ENCODE measurements around the gene MTMR12.
A peak's percentile ranks its signal among the peaks of the same experiment; 100 is the strongest.
"Not testable (repeated sequence)": the region's sequence is repeated elsewhere in the genome, so short reads cannot be mapped to it uniquely, and the experiment has no call there.

MTMR12 gene

DNA sequence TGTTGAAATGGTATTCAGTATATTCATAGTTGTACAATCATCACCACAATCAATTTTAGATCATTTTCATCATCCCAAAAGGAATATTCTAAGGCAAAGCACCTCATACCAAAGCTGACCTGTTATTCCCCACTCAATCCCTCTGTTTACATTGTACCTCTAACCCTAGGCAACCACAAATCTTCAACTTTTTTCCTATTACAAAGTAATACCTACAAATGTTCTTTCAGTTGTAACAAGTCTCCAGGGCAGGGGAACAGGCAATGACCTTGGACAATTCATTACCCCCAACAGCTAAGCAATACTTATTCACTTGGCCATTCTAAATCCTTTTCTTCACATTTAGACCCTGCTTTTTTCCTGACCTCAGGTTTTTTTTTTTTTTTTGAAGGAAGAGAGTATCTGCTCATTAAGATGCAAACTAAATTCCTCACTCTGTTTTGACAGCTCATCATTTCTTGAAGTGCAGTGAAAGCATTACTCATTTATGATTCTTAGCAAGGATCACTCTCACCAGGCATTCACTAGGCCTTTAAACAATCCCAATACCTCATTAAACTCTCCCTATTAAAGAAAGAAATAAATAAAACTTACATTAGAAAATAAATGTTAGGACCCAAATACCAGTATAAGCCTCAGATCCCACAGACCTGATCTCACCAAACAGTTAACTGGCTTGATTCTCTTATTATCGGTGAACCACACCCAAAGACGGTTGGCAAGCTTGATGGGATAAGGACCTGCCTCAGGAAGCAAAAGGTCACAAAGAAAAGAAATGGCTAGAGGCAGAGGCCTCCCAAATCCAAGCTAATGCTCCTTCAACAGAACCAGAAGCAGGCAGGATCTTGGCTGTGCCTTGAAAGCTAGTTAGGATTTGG is 15.3 kb downstream of the MTMR12 start:
- DNase-seq = no peak

DNA sequence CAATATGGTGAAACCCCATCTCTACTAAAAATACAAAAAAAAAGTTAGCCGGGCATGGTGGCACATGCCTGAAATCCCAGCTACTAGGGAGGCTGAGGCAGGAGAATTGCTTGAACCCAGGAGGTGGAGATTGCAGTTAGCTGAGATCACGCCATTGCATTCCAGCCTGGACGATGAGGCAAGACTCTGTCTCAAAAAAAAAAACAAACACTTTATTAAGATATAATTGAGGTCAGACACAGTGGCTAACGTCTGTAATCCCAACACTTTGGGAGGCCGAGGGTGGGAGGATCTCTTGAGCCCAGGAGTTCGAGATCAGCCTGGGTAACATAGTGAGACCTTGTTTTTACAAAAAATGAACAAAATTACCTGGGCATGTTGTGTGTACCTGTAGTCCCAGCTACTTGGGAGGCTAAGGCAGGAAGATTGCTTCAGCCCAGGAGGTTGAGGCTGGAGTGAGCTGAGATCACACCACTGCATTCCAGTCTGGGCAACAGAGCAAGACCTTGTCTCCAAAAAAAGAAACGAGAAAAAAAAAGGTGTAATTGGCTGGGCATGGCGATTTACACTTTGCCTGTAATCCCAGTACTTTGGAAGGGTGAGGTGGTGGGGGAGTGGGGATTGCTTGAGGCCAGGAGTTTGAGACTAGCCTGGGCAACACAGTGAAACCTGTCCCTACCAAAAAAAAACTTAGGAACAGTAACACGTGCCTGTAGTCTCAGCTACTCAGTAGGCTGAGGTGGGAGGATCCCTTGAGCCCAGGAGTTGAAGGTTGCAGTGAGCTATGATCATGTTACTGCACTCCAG is 16.6 kb downstream of the MTMR12 start:
- DNase-seq = not testable (repeated sequence)

GRCh38 chr5:32291591-32291990 is 21.1 kb downstream of the MTMR12 start:
- DNase-seq = no peak

- DNase-seq = no peak
Measured at GRCh38 chr5:32290922-32291321, 21.8 kb downstream of the MTMR12 start.

- not testable (repeated sequence) for DNase-seq
Measured at GRCh38 chr5:32290501-32290900, 22.2 kb downstream of the MTMR12 start.

GRCh38 chr5:32289986-32290385 is 22.8 kb downstream of the MTMR12 start:
- DNase-seq = not testable (repeated sequence)

- DNase-seq = not testable (repeated sequence)
Measured at GRCh38 chr5:32288135-32288534, 24.6 kb downstream of the MTMR12 start.

- DNase-seq = not testable (repeated sequence)
Measured at GRCh38 chr5:32287525-32287924, 25.2 kb downstream of the MTMR12 start.

- DNase-seq = no peak
Measured at GRCh38 chr5:32285510-32286138, 27.1 kb downstream of the MTMR12 start.

- DNase-seq = no peak
Measured at GRCh38 chr5:32283539-32284377, 29.0 kb downstream of the MTMR12 start.

- no peak for DNase-seq
Measured at GRCh38 chr5:32283061-32283460, 29.7 kb downstream of the MTMR12 start.

- no peak for DNase-seq
Measured at GRCh38 chr5:32282633-32283032, 30.1 kb downstream of the MTMR12 start.

GRCh38 chr5:32281378-32282133 is 31.2 kb downstream of the MTMR12 start:
- DNase-seq = not testable (repeated sequence)

DNA sequence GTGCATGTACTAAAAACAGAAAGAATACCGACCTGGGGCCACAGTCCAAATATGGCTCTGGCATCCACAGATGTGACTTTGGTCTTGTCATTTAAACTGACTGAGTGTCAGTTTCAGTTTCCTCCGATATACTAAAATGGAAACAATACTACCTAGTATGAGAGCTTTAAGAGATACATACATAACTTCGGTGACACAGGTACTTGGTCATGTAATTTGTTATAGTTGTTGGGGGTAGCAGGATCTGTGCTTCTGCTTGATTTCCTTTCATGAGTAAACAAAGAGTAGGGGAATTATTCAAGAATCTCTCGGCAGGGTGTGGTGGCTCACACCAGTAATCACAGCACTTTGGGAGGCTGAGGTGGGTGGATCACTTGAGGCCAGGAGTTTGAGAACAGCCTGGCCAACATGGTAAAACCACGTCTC is 32.1 kb downstream of the MTMR12 start:
- no peak for DNase-seq

DNA sequence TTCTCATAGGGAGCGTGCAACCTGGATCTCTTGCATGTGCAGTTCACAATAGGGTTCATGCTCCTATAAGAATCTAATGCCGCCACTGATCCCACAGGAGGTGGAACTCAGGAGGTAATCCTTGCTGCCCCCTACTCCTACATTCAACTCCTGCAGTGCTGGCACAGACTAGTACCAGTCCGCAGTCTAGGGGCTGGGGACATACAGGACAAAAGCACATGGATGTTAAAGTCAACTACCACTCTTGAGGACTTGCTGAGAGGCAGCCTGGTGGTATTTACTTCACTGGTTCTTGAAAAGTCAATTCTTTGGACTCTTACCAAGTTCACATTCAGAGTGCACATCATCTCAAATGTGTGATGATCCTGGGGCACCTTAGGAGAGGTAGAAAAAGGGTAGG is 33.0 kb downstream of the MTMR12 start:
- DNase-seq = no peak

DNA sequence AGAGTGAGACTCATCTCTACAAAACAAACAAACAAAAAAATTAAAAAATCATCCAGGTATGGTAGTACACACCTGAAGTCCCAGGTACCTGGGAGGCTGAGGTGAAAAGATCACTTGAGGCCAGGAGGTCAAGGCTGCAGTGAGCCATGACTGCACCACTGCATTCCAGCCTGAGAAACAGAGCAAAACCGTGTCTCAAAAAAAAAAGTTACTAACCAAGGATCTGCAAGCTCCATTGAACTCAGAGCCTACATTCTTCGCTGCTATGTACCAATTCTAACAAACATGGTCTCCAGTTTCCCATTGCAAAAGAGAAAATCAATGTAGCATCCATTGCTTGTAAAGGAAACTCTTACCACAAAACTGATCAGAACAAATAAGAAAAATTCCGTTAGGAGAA is 33.5 kb downstream of the MTMR12 start:
- DNase-seq = no peak

GRCh38 chr5:32278406-32278805 is 34.3 kb downstream of the MTMR12 start:
- peak; percentile 9 for DNase-seq

DNA sequence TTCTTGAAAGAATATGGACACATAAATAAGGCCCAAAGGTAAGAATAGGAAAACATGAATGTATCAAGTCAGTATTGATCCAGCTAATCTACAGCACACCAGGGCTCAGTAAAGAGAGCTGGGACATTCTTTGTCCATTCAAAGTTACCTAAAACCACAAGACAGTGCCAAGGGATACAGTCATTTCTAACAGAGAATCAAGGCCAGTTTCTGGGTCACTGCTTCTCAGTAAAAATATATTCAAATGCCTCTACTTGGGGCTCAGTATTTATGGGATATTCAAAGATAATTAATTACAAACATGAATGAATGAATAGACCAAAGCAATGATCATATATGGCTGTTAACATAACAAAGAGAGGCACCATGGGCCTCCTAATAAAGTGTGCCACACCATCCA is 34.9 kb downstream of the MTMR12 start:
- DNase-seq = no peak

DNA sequence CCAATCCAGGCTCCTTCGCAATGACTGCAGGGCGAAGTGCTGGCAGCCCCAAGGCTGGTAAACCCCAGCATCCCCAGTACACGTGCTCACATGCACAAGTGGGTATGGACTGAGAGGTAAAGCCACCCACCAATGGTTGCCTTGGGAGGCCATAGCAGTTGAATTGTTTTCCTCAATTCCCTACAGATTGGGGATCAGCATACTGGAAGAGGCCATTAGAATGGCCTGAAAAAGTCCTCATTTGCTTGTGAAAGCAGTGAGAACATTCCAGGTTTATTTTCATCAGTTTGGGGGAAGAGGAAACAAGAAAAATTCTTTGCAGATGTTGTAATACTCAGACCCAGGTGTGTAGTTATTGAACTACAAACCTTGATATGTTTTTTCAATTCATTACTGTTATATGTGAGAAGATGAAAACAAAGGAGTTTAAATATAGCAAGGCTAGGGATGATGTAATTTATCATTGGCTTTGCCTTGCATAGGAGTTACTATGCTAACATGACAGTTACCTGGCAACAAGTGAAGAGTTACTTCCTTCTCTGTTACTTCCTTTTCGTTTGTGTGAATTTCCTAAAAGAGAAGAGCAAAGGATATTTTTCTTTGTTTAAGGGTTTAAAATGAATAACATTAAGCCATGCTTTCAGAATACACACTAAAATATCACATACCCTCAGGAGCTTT is 36.4 kb downstream of the MTMR12 start:
- DNase-seq = no peak

- DNase-seq = no peak
Measured at GRCh38 chr5:32275396-32275741, 37.4 kb downstream of the MTMR12 start.

Measured in activated gamma-delta T cell treated with Interleukin-2 at 50 U/mL for 16 hours (primary cell).